A549 (cell line): Measurements from ENCODE around the gene KIAA1614. TPM values are rescaled to one million over a fixed set of nuclear protein-coding genes. Genes with fewer than 3 reads are reported as not detected.

Experiments used
- ATAC-seq, 2 experiments: fragments of 200-7000 bp in 1 of 2; fragments of >200 bp in 1 of 2; cut with Nextera tagmentation in 1 of 2; cut with Tn5 transposase in 1 of 2; 3 replicates each; pipeline versions ENCODE4 v1.8.0 to v1.9.1; 2018 to 2020; ENCODE audit warnings: mild to moderate bottlenecking in 1 of 2, moderate library complexity in 1 of 2
- CTCF ChIA-PET: fragments of 300-600 bp; sonication (Branson Sonifier 250); formaldehyde crosslinking; extraction: SDS; loops from one replicate; lab custom pipeline; 2021; ENCODE audit warnings: antibody characterized with exemption, inconsistent platforms; lab: Yijun Ruan, JAX
- POLR2A ChIA-PET: fragments of 350-600 bp; formaldehyde crosslinking; extraction: SDS; loops from one replicate; lab custom pipeline; 2021; ENCODE audit warnings: antibody characterized with exemption, inconsistent platforms; lab: Yijun Ruan, JAX
- DNase-seq, 2 experiments: peaks; one replicate each; pipeline versions ENCODE4 v3.0.0 to v3.0.0-alpha.2; 2011 to 2016; ENCODE audit warnings: low read depth in 1 of 2, low spot score in 1 of 2
- FAIRE-seq: peaks from 2 replicates; lab custom pipeline; 2011; peaks lifted over from hg19 to GRCh38; lab: Jason Lieb, UNC
- H3K27ac ChIP-seq, 2 experiments: fragments of >200 bp; sonication (Bioruptor Twin); formaldehyde crosslinking; 3 replicates each; pipeline ENCODE4 v1.5.1; 2016 to 2017
- H3K4me1 ChIP-seq: fragments of >200 bp; sonication (Bioruptor Twin); formaldehyde crosslinking; 3 replicates; pipeline ENCODE4 v1.6.1; 2016
- H3K4me2 ChIP-seq: fragments of >200 bp; sonication (Bioruptor Twin); formaldehyde crosslinking; 3 replicates; pipeline ENCODE4 v1.6.1; 2016
- H3K4me3 ChIP-seq: fragments of >200 bp; sonication (Bioruptor Twin); formaldehyde crosslinking; 3 replicates; pipeline ENCODE4 v1.5.1; 2016
- H3K9me3 ChIP-seq: fragments of >200 bp; sonication (Bioruptor Twin); formaldehyde crosslinking; 3 replicates; pipeline ENCODE4 v1.6.1; 2016
- ATOH8 ChIP-seq: fragments of 250-450 bp; sonication (Bioruptor Pico); IDR thresholded peaks from 2 replicates; pipeline ENCODE4 v1.5.0; 2020; ENCODE audit warnings: low read depth, mild to moderate bottlenecking, moderate library complexity
- ESRRA ChIP-seq: fragments of 150-350 bp; IDR thresholded peaks from 2 replicates; pipeline ENCODE4 v1.6.1; 2014; ENCODE audit warnings: mild to moderate bottlenecking, low read length, borderline replicate concordance
- HES2 ChIP-seq: fragments of >200 bp; sonication (Bioruptor Twin); formaldehyde crosslinking; IDR thresholded peaks from 2 replicates; pipeline ENCODE4 v1.6.1; 2016
- HOXA7 ChIP-seq: fragments of 250-450 bp; sonication (Bioruptor Pico); IDR thresholded peaks from 2 replicates; pipeline ENCODE4 v1.5.0; 2020; ENCODE audit warnings: mild to moderate bottlenecking, moderate library complexity
- JUN ChIP-seq, 2 experiments: fragments of >200 bp; sonication (Bioruptor Twin); formaldehyde crosslinking; IDR thresholded peaks; 2 replicates in 1 of 2; 3 replicates in 1 of 2; pipeline ENCODE4 v1.6.1; 2016 to 2017
- JUNB ChIP-seq: fragments of >200 bp; sonication (Bioruptor Twin); formaldehyde crosslinking; IDR thresholded peaks from 2 replicates; pipeline ENCODE4 v1.6.1; 2016
- KDM5A ChIP-seq: fragments of 200-600 bp; sonication (generic); IDR thresholded peaks from 2 replicates; pipeline ENCODE4 v1.6.1; 2016; ENCODE audit warnings: antibody characterized with exemption, mild to moderate bottlenecking
- MAFK ChIP-seq: fragments of 450-650 bp; IDR thresholded peaks from 2 replicates; pipeline ENCODE4 v1.6.1; 2014; ENCODE audit not compliant: partially characterized antibody
- MAZ ChIP-seq: fragments of 150-350 bp; IDR thresholded peaks from 2 replicates; pipeline ENCODE4 v1.6.1; 2014; ENCODE audit warnings: antibody characterized with exemption, low read depth, low read length, borderline replicate concordance
- NR3C1 ChIP-seq: fragments of >200 bp; sonication (Bioruptor Twin); formaldehyde crosslinking; IDR thresholded peaks from 3 replicates; pipeline ENCODE4 v1.6.1; 2017
- PBX3 ChIP-seq: IDR thresholded peaks from 2 replicates; pipeline ENCODE4 v1.6.1; 2012
- PHF8 ChIP-seq: fragments of 200-600 bp; sonication (generic); IDR thresholded peaks from 2 replicates; pipeline ENCODE4 v1.6.1; 2016; ENCODE audit warnings: low read depth, mild to moderate bottlenecking, antibody characterized with exemption, moderate library complexity, borderline replicate concordance
- RAD21 ChIP-seq, 2 experiments: fragments of >200 bp in 1 of 2; sonication (Bioruptor Twin) in 1 of 2; formaldehyde crosslinking in 1 of 2; IDR thresholded peaks in 1 of 2; conservative IDR thresholded peaks in 1 of 2; 2 replicates in 1 of 2; 3 replicates in 1 of 2; pipeline ENCODE4 v1.6.1; 2012 to 2018; ENCODE audit warnings: inconsistent platforms in 1 of 2
- RNF2 ChIP-seq: fragments of 200-600 bp; sonication (generic); IDR thresholded peaks from 2 replicates; pipeline ENCODE4 v1.6.1; 2016; ENCODE audit warnings: low read depth, mild to moderate bottlenecking, antibody characterized with exemption, moderate library complexity, borderline replicate concordance
- ZC3H11A ChIP-seq: fragments of 450-650 bp; IDR thresholded peaks from 2 replicates; pipeline ENCODE4 v1.6.1; 2014; ENCODE audit warnings: antibody characterized with exemption, mild to moderate bottlenecking
- ZNF302 ChIP-seq: fragments of 250-450 bp; sonication (Bioruptor Pico); IDR thresholded peaks from 2 replicates; pipeline ENCODE4 v1.9.0; 2021; ENCODE audit warnings: inconsistent platforms, mild to moderate bottlenecking, moderate library complexity
- WGBS: methylation state at CpG from one replicate; pipeline ENCODE4 v1.1.6; 2017; ENCODE audit errors: missing lambda C conversion rate; 5-methylcytosine and 5-hydroxymethylcytosine counted together
- polyA plus RNA-seq, 4 experiments: library from polyadenylated mRNA; depleted of rRNA in 3 of 4; stranded (reverse); fragments of >200 nt; fragmentation: RNase III in 1 of 4; extraction: RNeasy Plus Mini Kit Qiagen cat#74134 plus additional on column Dnase treatment in 1 of 4; gene quantifications; 2 replicates in 3 of 4; 3 replicates in 1 of 4; pipeline ENCODE4 v1.2.3, GENCODE V29; 2011 to 2017
- TF ChIP-seq, protein P1 (sequence below): IDR thresholded peaks from 2 replicates; pipeline ENCODE4 v1.6.1; 2012; ENCODE audit warnings: low read depth, borderline replicate concordance
- TF ChIP-seq, protein P2 (sequence below): fragments of 150-350 bp; IDR thresholded peaks from 2 replicates; pipeline ENCODE4 v1.6.1; 2014; ENCODE audit warnings: low read depth, mild to moderate bottlenecking, low read length
- TF ChIP-seq, protein P3 (sequence below): fragments of >200 bp; sonication (Bioruptor Twin); formaldehyde crosslinking; IDR thresholded peaks from 3 replicates; pipeline ENCODE4 v1.5.1; 2016

Gene KIAA1614
- polyA plus RNA-seq, 2 of the 4 experiments (the other 2 are of a cell fraction), result 0.25 to 0.84 TPM

DNA sequence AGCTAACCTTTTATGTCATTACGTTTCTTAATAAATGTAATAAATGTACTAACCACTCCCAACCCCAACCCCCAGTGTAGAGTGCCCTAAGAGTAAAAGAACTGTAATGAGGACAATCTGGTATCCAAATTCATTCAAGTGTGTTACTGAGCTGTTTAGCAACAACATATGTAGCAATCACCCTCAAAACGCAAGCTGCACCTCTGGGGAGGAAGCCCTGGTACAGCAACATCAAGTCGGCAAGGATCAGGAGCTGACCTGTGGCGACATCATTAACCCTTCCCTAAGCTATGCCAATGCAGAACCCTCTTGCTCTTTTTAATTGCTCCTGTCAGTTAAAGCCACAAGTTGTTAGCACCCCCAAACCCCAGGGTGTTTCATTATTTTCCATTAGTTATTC, 62.9 kb downstream of the KIAA1614 start (continued):
- TF ChIP-seq MAFK (no peak), NR3C1 (no peak), HOXA7 (CRISPR knock-in tag) (no peak), RNF2 (no peak), PBX3 (no peak), RAD21 (conservative IDR thresholded peaks at IDR 0.05 in 1 of 2, IDR thresholded peaks at IDR 0.05 in 1 of 2) (no peak), JUN (IDR thresholded peaks at IDR 0.05) (no peak)
- TF ChIP-seq, protein P1, sequence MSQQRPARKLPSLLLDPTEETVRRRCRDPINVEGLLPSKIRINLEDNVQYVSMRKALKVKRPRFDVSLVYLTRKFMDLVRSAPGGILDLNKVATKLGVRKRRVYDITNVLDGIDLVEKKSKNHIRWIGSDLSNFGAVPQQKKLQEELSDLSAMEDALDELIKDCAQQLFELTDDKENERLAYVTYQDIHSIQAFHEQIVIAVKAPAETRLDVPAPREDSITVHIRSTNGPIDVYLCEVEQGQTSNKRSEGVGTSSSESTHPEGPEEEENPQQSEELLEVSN, result no peak

- DNase-seq (no peak), FAIRE-seq (no peak), ATAC-seq (no peak)
- CTCF ChIA-PET, result interaction anchor here (0.9 to 3.9 kb wide), 7 partner anchors 9 to 460 kb away, joined by 3 to 26 read pairs (median 4); no protein-coding TSS in a partner anchor
- WGBS, result 91% methylated on average over 12 of the region's 12 CpGs
- Histone ChIP-seq H3K9me3 (no peaks in the 10 kb centered on the region), H3K4me2 (no peak overlapping the region), H3K4me1 (no peaks in the 10 kb centered on the region)
- POLR2A ChIA-PET, result no interaction called here
- no peak for TF ChIP-seq HES2
- TF ChIP-seq, all 56 proteins: peak for 0
- Histone ChIP-seq H3K4me3 (no peak overlapping the region), H3K27ac (no peak overlapping the region)
These were observed 63.5 kb downstream of the KIAA1614 start for GRCh38 chr1:180976191-180976590.

GRCh38 chr1:180976732-180977357, 64.1 kb downstream of the KIAA1614 start:
- H3K27ac ChIP-seq, result no peak overlapping the region
- no peaks in the 10 kb centered on the region for H3K4me1 ChIP-seq
- ATAC-seq (no peak), FAIRE-seq (no peak), DNase-seq (no peak)
- H3K9me3 ChIP-seq, result no peaks in the 10 kb centered on the region
- no peak overlapping the region for H3K4me3 ChIP-seq
- TF ChIP-seq, protein P1, result no peak
- TF ChIP-seq ZC3H11A, result no peak
- TF ChIP-seq ZNF302 (CRISPR knock-in tag), result no peak
- no peak for TF ChIP-seq PHF8
- TF ChIP-seq KDM5A, result no peak
- TF ChIP-seq MAFK, result no peak
- WGBS, result 90% methylated on average over 6 of the region's 6 CpGs
- CTCF ChIA-PET, result interaction anchor here (1.2 to 3.9 kb wide), 4 partner anchors 8 to 461 kb away, joined by 3 to 26 read pairs (median 6); no protein-coding TSS in a partner anchor
- no peak overlapping the region for H3K4me2 ChIP-seq
- POLR2A ChIA-PET, result no interaction called here

- TF ChIP-seq ATOH8 (no peak), JUNB (no peak), PBX3 (no peak), ESRRA (no peak), MAZ (no peak), RNF2 (no peak)
- TF ChIP-seq, protein P2, sequence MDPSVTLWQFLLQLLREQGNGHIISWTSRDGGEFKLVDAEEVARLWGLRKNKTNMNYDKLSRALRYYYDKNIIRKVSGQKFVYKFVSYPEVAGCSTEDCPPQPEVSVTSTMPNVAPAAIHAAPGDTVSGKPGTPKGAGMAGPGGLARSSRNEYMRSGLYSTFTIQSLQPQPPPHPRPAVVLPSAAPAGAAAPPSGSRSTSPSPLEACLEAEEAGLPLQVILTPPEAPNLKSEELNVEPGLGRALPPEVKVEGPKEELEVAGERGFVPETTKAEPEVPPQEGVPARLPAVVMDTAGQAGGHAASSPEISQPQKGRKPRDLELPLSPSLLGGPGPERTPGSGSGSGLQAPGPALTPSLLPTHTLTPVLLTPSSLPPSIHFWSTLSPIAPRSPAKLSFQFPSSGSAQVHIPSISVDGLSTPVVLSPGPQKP, result no peak
- TF ChIP-seq, protein P3, sequence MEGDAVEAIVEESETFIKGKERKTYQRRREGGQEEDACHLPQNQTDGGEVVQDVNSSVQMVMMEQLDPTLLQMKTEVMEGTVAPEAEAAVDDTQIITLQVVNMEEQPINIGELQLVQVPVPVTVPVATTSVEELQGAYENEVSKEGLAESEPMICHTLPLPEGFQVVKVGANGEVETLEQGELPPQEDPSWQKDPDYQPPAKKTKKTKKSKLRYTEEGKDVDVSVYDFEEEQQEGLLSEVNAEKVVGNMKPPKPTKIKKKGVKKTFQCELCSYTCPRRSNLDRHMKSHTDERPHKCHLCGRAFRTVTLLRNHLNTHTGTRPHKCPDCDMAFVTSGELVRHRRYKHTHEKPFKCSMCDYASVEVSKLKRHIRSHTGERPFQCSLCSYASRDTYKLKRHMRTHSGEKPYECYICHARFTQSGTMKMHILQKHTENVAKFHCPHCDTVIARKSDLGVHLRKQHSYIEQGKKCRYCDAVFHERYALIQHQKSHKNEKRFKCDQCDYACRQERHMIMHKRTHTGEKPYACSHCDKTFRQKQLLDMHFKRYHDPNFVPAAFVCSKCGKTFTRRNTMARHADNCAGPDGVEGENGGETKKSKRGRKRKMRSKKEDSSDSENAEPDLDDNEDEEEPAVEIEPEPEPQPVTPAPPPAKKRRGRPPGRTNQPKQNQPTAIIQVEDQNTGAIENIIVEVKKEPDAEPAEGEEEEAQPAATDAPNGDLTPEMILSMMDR, result no peak
- no peak for DNase-seq
- Histone ChIP-seq H3K27ac (no peak overlapping the region), H3K4me3 (no peak overlapping the region), H3K9me3 (no peaks in the 10 kb centered on the region), H3K4me2 (no peak overlapping the region), H3K4me1 (no peaks in the 10 kb centered on the region)
- FAIRE-seq, result no peak
- CTCF ChIA-PET, result no interaction called here
- POLR2A ChIA-PET, result no interaction called here
- 77% methylated on average over 11 of the region's 11 CpGs for WGBS
- no peak for ATAC-seq
These were observed 69.1 kb downstream of the KIAA1614 start for GRCh38 chr1:180981596-180982387.
